Kidney (tissue), 14 donors: Measurements from ENCODE around the gene MOB3C. TPM values are rescaled to one million over a fixed set of nuclear protein-coding genes. Genes with fewer than 3 reads are reported as not detected.

Experiments
- DNase-seq, 5 donors: peaks; one replicate each; pipeline ENCODE4 v3.0.0-alpha.2; 2013 to 2020
- FAIRE-seq: peaks from 2 replicates; lab custom pipeline; 2012; peaks lifted over from hg19 to GRCh38; lab: Jason Lieb, UNC
- H3K27ac ChIP-seq, 2 donors: one replicate each; pipeline ENCODE4 v1.7.0; 2013; ENCODE audit warnings: low read depth in 2 of 2, low read length in 2 of 2, inconsistent platforms in 1 of 2
- H3K27me3 ChIP-seq: one replicate; pipeline ENCODE4 v1.7.1; 2013; ENCODE audit warnings: low read length, inconsistent platforms; ENCODE audit not compliant: control insufficient read depth, insufficient read depth
- H3K36me3 ChIP-seq, 3 donors: one replicate each; pipeline versions ENCODE4 v1.7.0 to v1.7.1; 2013; ENCODE audit warnings: low read length in 3 of 3, control low read depth in 1 of 3, inconsistent platforms in 1 of 3; ENCODE audit not compliant: insufficient read depth in 3 of 3, control insufficient read depth in 2 of 3
- H3K4me1 ChIP-seq, 3 donors: one replicate each; pipeline versions ENCODE4 v1.7.0 to v1.7.1; 2013; ENCODE audit warnings: low read length in 3 of 3, inconsistent platforms in 1 of 3, low read depth in 1 of 3; ENCODE audit not compliant: control insufficient read depth in 2 of 3, insufficient read depth in 2 of 3
- H3K4me3 ChIP-seq, 3 donors: one replicate each; pipeline versions ENCODE4 v1.7.0 to v1.8.1; 2013; ENCODE audit warnings: low read length in 3 of 3, control low read depth in 1 of 3, inconsistent platforms in 1 of 3
- H3K9ac ChIP-seq, 3 donors: one replicate each; pipeline versions ENCODE4 v1.7.0 to v1.7.1; 2013; ENCODE audit warnings: low read length in 3 of 3, control low read depth in 1 of 3, inconsistent platforms in 1 of 3
- H3K9me3 ChIP-seq, 3 donors: one replicate each; pipeline versions ENCODE4 v1.7.0 to v1.7.1; 2013; ENCODE audit warnings: low read length in 3 of 3, control low read depth in 1 of 3, inconsistent platforms in 1 of 3; ENCODE audit not compliant: control insufficient read depth in 2 of 3, insufficient read depth in 1 of 3
- CTCF ChIP-seq: IDR thresholded peaks from 3 replicates; pipeline ENCODE4 v1.5.1; 2012; ENCODE audit warnings: mild to moderate bottlenecking, moderate library complexity, borderline replicate concordance; ENCODE audit not compliant: insufficient read depth; ENCODE audit errors: extremely low read depth
- intact Hi-C: fragments of 100-400 bp; cut with DNase I; formaldehyde crosslinking; loops from one replicate; pipeline ENCODE4 v1.11.1; 2022
- polyA plus RNA-seq: library from polyadenylated mRNA; stranded (reverse); fragments of 350-450 nt; fragmentation: Illumina TruSeq; extraction: RNeasy Lipid Tissue Mini Kit (QIAGEN cat#74804); gene quantifications from one replicate; pipeline ENCODE4 v1.2.3, GENCODE V29; 2014; ENCODE audit warnings: low read depth, low replicate concordance; ENCODE audit not compliant: insufficient read depth
- total RNA-seq: library from RNA; stranded (reverse); fragmentation: NEBNext Ultra II Directional; extraction: Animal tissue kit (Norgen Biotek cat#: 25700); gene quantifications from one replicate; pipeline ENCODE4 v1.2.1, GENCODE V29; 2021
- donor health status: control.
- donor health status: control.
- donor health status: control.
- donor health status: control.
- donor health status: control.
- donor health status: DM: yes; HTN: yes; CAD: no.
- donor health status: Normal renal cell carcinoma (clear cell type).

Gene MOB3C
- total and polyA plus RNA-seq, 2 donors from 2014 or later: 12.4 to 14.9 TPM

DNA sequence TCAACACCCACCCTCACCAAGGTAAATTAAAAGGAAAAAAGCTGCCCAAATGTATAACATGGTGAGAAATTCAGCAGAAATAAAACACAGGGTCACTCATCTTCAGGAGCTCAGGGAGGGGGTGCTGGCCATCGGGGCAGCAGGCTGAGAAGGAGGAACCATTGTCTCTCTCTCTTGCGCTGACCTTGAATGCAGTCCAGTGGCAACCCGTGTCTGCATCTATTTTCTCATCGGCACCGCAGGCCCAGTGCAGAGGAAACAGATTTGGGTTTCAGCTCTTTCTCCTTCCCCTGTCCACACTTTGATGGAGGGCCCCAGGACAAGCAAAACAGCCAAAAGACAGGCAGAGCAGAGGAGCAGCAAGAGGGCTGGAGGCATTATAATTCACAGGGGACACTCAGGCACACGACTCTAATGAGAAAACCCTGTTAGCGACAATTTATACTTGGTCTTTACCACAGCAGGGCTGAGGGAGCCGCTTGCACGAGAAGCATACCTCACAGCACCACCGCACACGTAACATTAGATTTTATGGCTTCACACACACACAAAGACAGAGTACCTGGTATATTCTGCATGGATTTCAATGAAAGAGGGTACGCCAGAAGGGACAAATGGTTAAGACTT, 31.2 kb downstream of the MOB3C start:
- intact Hi-C loops: no loop called here
- no peak for FAIRE-seq
- no peak overlapping the region for H3K9ac ChIP-seq
- peaks cover 0 to 39% (median 22%) of the 10 kb centered on the region in 3 donors for H3K36me3 ChIP-seq
- H3K9me3 ChIP-seq: no peaks in the 10 kb centered on the region
- H3K27ac ChIP-seq: no peak overlapping the region
- no peak for DNase-seq
- no peak overlapping the region for H3K4me3 ChIP-seq
- no peaks in the 10 kb centered on the region for H3K4me1 ChIP-seq
- TF ChIP-seq CTCF: no peak
- no peaks in the 10 kb centered on the region for H3K27me3 ChIP-seq

GRCh38 chr1:46583494-46583893, 33.1 kb downstream of the MOB3C start:
- H3K27me3 ChIP-seq: no peaks in the 10 kb centered on the region
- no peak for FAIRE-seq
- intact Hi-C loops: no loop called here
- DNase-seq: no peak
- H3K4me1 ChIP-seq: no peaks in the 10 kb centered on the region
- no peak overlapping the region for H3K9ac ChIP-seq
- H3K36me3 ChIP-seq: peaks cover 0 to 36% (median 23%) of the 10 kb centered on the region in 3 donors
- H3K27ac ChIP-seq: no peak overlapping the region
- no peak overlapping the region for H3K4me3 ChIP-seq
- no peaks in the 10 kb centered on the region for H3K9me3 ChIP-seq
- TF ChIP-seq CTCF: no peak

GRCh38 chr1:46582972-46583371, 33.6 kb downstream of the MOB3C start:
- Histone ChIP-seq H3K36me3 (peaks cover 0 to 36% (median 23%) of the 10 kb centered on the region in 3 donors), H3K4me1 (no peaks in the 10 kb centered on the region), H3K27me3 (no peaks in the 10 kb centered on the region), H3K9me3 (no peaks in the 10 kb centered on the region), H3K4me3 (no peak overlapping the region), H3K9ac (no peak overlapping the region), H3K27ac (no peak overlapping the region)
- TF ChIP-seq CTCF: no peak
- no peak for DNase-seq
- no peak for FAIRE-seq
- intact Hi-C loops: no loop called here
